HepG2 (cell line): Measurements from ENCODE around the gene LSM2. TPM values are rescaled to one million over a fixed set of nuclear protein-coding genes. Genes with fewer than 3 reads are reported as not detected.
A peak's percentile ranks its signal among the peaks of the same experiment; 100 is the strongest.

Experiments
- FOXO4 ChIP-seq: sonication (generic); formaldehyde crosslinking; conservative IDR thresholded peaks from 2 replicates; pipeline ENCODE4 v1.8.1; 2023; ENCODE audit warnings: missing genetic modification reagents
- HNF1A ChIP-seq, 2 experiments: sonication (generic) in 1 of 2; formaldehyde crosslinking in 1 of 2; IDR thresholded peaks; 2 replicates each; pipeline versions ENCODE4 v1.4.0 to v1.6.1; 2016 to 2020; ENCODE audit warnings: borderline replicate concordance in 1 of 2, low read depth in 1 of 2, mild to moderate bottlenecking in 1 of 2, missing genetic modification reagents in 1 of 2
- ISL2 ChIP-seq: sonication (generic); formaldehyde crosslinking; IDR thresholded peaks from 2 replicates; pipeline ENCODE4 v1.5.0; 2020; ENCODE audit warnings: missing genetic modification reagents
- MTERF4 ChIP-seq: sonication (generic); formaldehyde crosslinking; IDR thresholded peaks from 2 replicates; pipeline ENCODE4 v1.8.0; 2023; ENCODE audit warnings: mild to moderate bottlenecking, missing genetic modification reagents
- MZF1 ChIP-seq: sonication (generic); formaldehyde crosslinking; IDR thresholded peaks from 2 replicates; pipeline ENCODE4 v1.8.1; 2023; ENCODE audit warnings: mild to moderate bottlenecking, missing genetic modification reagents, borderline replicate concordance
- PBX3 ChIP-seq: sonication (generic); formaldehyde crosslinking; IDR thresholded peaks from 2 replicates; pipeline ENCODE4 v1.8.1; 2023; ENCODE audit warnings: missing genetic modification reagents, inconsistent platforms, borderline replicate concordance
- PRDM4 ChIP-seq: sonication (generic); formaldehyde crosslinking; IDR thresholded peaks from 2 replicates; pipeline ENCODE4 v1.9.0; 2021; ENCODE audit warnings: missing genetic modification reagents, borderline replicate concordance
- PRMT3 ChIP-seq: sonication (generic); formaldehyde crosslinking; IDR thresholded peaks from 2 replicates; pipeline ENCODE4 v1.8.1; 2022; ENCODE audit warnings: low read depth, mild to moderate bottlenecking, moderate library complexity, missing genetic modification reagents, borderline replicate concordance
- SETDB1 ChIP-seq: sonication (generic); formaldehyde crosslinking; IDR thresholded peaks from 2 replicates; pipeline ENCODE4 v1.5.1; 2020; ENCODE audit warnings: missing genetic modification reagents, mild to moderate bottlenecking, borderline replicate concordance
- ZBTB7A ChIP-seq: sonication (generic); formaldehyde crosslinking; IDR thresholded peaks from 2 replicates; pipeline ENCODE4 v1.8.0; 2022; ENCODE audit warnings: mild to moderate bottlenecking, missing genetic modification reagents
- ZFP36L1 ChIP-seq: sonication (generic); formaldehyde crosslinking; IDR thresholded peaks from 2 replicates; pipeline ENCODE4 v1.8.0; 2022; ENCODE audit warnings: mild to moderate bottlenecking, missing genetic modification reagents, moderate library complexity
- ZNF224 ChIP-seq: sonication (generic); formaldehyde crosslinking; IDR thresholded peaks from 2 replicates; pipeline ENCODE4 v1.5.0; 2020; ENCODE audit warnings: mild to moderate bottlenecking, missing genetic modification reagents
- ZNF512 ChIP-seq: sonication (generic); formaldehyde crosslinking; IDR thresholded peaks from 2 replicates; pipeline ENCODE4 v1.4.0; 2020; ENCODE audit warnings: mild to moderate bottlenecking, missing genetic modification reagents
- ZNF567 ChIP-seq: sonication (generic); formaldehyde crosslinking; IDR thresholded peaks from 2 replicates; pipeline ENCODE4 v1.8.1; 2023; ENCODE audit warnings: mild to moderate bottlenecking, missing genetic modification reagents, borderline replicate concordance
- polyA plus RNA-seq, 8 experiments: library from polyadenylated mRNA; depleted of rRNA in 3 of 8; stranded (reverse) in 7 of 8; unstranded in 1 of 8; fragments of >200 nt; fragmentation: Illumina TruSeq in 4 of 8; extraction: Trizol in 4 of 8; gene quantifications; 2 replicates each; pipeline versions ENCODE4 v1.2.1 to v1.2.3, GENCODE V29; 2011 to 2016; ENCODE audit warnings: low read depth in 4 of 8, missing spikeins in 1 of 8, mixed read lengths in 1 of 8; ENCODE audit not compliant: insufficient read depth in 1 of 8
- total RNA-seq, 5 experiments: library from RNA; depleted of rRNA; stranded (reverse); fragments of >200 nt; fragmentation: Illumina TruSeq; extraction: Trizol; gene quantifications; 2 replicates each; pipeline ENCODE4 v1.2.3, GENCODE V29; 2016; ENCODE audit warnings: low read depth in 1 of 5

LSM2 gene
- total and polyA plus RNA-seq, 2 of the 13 experiments (the other 11 are each of a cell fraction or from before 2014, with no cell fraction given) = 69.4 to 90.5 TPM

GRCh38 chr6:31776989-31777666 is 29.6 kb downstream of the LSM2 start, which contains the start of gene VWA7 (continued):
- TF ChIP-seq PRDM4 (CRISPR knock-in tag) (no peak), ISL2 (CRISPR knock-in tag) (peak; percentile 66), ZNF224 (CRISPR knock-in tag) (no peak), ZBTB7A (CRISPR knock-in tag) (peak; percentile 64; the same call in 1 of the 2 replicates), FOXO4 (CRISPR knock-in tag) (no peak), MZF1 (CRISPR knock-in tag) (no peak), PRMT3 (CRISPR knock-in tag) (no peak), ZNF512 (CRISPR knock-in tag) (no peak), HNF1A (IDR thresholded peaks at IDR 0.05; ENCODE audit: low read depth) (peak; percentile 76), HNF1A (CRISPR knock-in tag; IDR thresholded peaks at IDR 0.05; ENCODE audit: borderline replicate concordance) (peak; percentile 43; the same call in 1 of the 2 replicates), SETDB1 (CRISPR knock-in tag) (no peak), ZNF567 (CRISPR knock-in tag) (no peak), PBX3 (CRISPR knock-in tag) (no peak), MTERF4 (CRISPR knock-in tag) (no peak), ZFP36L1 (no peak)
